ENCODE measurements around the gene SEMA4B. TPM values are rescaled to one million over a fixed set of nuclear protein-coding genes. Genes with fewer than 3 reads are reported as not detected.

Gene SEMA4B
- total RNA-seq, 1 experiment from 2014 or later, result 73.0 TPM

- Mint-ChIP-seq H3K27me3 (ENCODE audit: unreplicated experiment) (no peaks in the 10 kb centered on the region), H3K27ac (ENCODE audit: unreplicated experiment) (no peak overlapping the region), H3K4me1 (ENCODE audit: low read depth, unreplicated experiment) (peaks cover 38% of the 10 kb centered on the region), H3K36me3 (ENCODE audit: insufficient read depth, unreplicated experiment) (peaks cover 5% of the 10 kb centered on the region), H3K9me3 (ENCODE audit: low read depth, unreplicated experiment) (no peaks in the 10 kb centered on the region), H3K4me3 (ENCODE audit: low read depth, unreplicated experiment) (no peak overlapping the region)
- no peak for TF ChIP-seq CTCF (IDR thresholded peaks at IDR 0.05; ENCODE audit: unreplicated experiment)
- CTCF ChIA-PET, result interaction anchor here (0.7 to 1.3 kb wide), 3 partner anchors 66 to 110 kb away, joined by 4 to 5 read pairs (median 4); partner anchors contain the start of genes CIB1, GDPGP1 and NGRN
- intact Hi-C loops (cut with micrococcal nuclease; ENCODE audit: unreplicated experiment), result no loop called here
- peak; percentile 24 for DNase-seq
- BruUV-seq (replicated peaks), result no TSS peak
These were observed 46.1 kb upstream of the SEMA4B start for GRCh38 chr15:90154861-90155626.

GRCh38 chr15:90159213-90159612 is 41.9 kb upstream of the SEMA4B start:
- Mint-ChIP-seq H3K36me3 (ENCODE audit: insufficient read depth, unreplicated experiment) (peaks cover 4% of the 10 kb centered on the region), H3K4me3 (ENCODE audit: low read depth, unreplicated experiment) (peak overlapping the region; percentile 63), H3K27ac (ENCODE audit: unreplicated experiment) (peak overlapping the region; percentile 59), H3K9me3 (ENCODE audit: low read depth, unreplicated experiment) (no peaks in the 10 kb centered on the region), H3K27me3 (ENCODE audit: unreplicated experiment) (no peaks in the 10 kb centered on the region), H3K4me1 (ENCODE audit: low read depth, unreplicated experiment) (peaks cover 72% of the 10 kb centered on the region)
- no peak for DNase-seq
- intact Hi-C loops (cut with micrococcal nuclease; ENCODE audit: unreplicated experiment), result no loop called here
- CTCF ChIA-PET, result interaction anchor here (0.6 to 2.6 kb wide), 2 partner anchors 49 to 74 kb away, joined by 3 to 14 read pairs; partner anchors contain the start of genes CIB1 and GDPGP1
- no peak for TF ChIP-seq CTCF (IDR thresholded peaks at IDR 0.05; ENCODE audit: unreplicated experiment)
- BruUV-seq (replicated peaks), result no TSS peak

GRCh38 chr15:90160781-90161727 is 40.1 kb upstream of the SEMA4B start:
- H3K4me1 Mint-ChIP-seq (ENCODE audit: low read depth, unreplicated experiment), result peaks cover 76% of the 10 kb centered on the region
- intact Hi-C loops (cut with micrococcal nuclease; ENCODE audit: unreplicated experiment), result loop anchor here (2.0 kb wide), 1 partner anchor 24 kb away; no protein-coding TSS in a partner anchor
- DNase-seq, result peak; percentile 85
- no peaks in the 10 kb centered on the region for H3K9me3 Mint-ChIP-seq (ENCODE audit: low read depth, unreplicated experiment)
- H3K36me3 Mint-ChIP-seq (ENCODE audit: insufficient read depth, unreplicated experiment), result peaks cover 10% of the 10 kb centered on the region
- BruUV-seq (replicated peaks), result TSS peak; percentile 31
- peak overlapping the region; percentile 22 for H3K27ac Mint-ChIP-seq (ENCODE audit: unreplicated experiment)
- no peak overlapping the region for H3K4me3 Mint-ChIP-seq (ENCODE audit: low read depth, unreplicated experiment)
- H3K27me3 Mint-ChIP-seq (ENCODE audit: unreplicated experiment), result no peaks in the 10 kb centered on the region
- TF ChIP-seq CTCF (IDR thresholded peaks at IDR 0.05; ENCODE audit: unreplicated experiment), result no peak
- CTCF ChIA-PET, result interaction anchor here (1.9 to 2.6 kb wide), 3 partner anchors 18 to 72 kb away, joined by 6 to 14 read pairs (median 8); partner anchors contain the start of genes CIB1 and GDPGP1

GRCh38 chr15:90161950-90162361 is 39.2 kb upstream of the SEMA4B start:
- Mint-ChIP-seq H3K27me3 (ENCODE audit: unreplicated experiment) (no peaks in the 10 kb centered on the region), H3K4me3 (ENCODE audit: low read depth, unreplicated experiment) (no peak overlapping the region), H3K9me3 (ENCODE audit: low read depth, unreplicated experiment) (no peaks in the 10 kb centered on the region), H3K4me1 (ENCODE audit: low read depth, unreplicated experiment) (peaks cover 82% of the 10 kb centered on the region), H3K27ac (ENCODE audit: unreplicated experiment) (peak overlapping the region; percentile 22), H3K36me3 (ENCODE audit: insufficient read depth, unreplicated experiment) (peaks cover 10% of the 10 kb centered on the region)
- no TSS peak for BruUV-seq (replicated peaks)
- intact Hi-C loops (cut with micrococcal nuclease; ENCODE audit: unreplicated experiment), result loop anchor here (2.0 kb wide), 1 partner anchor 23 kb away; no protein-coding TSS in a partner anchor
- CTCF ChIA-PET, result interaction anchor here (0.7 to 2.6 kb wide), 4 partner anchors 19 to 107 kb away, joined by 6 to 14 read pairs (median 9); partner anchors contain the start of genes CIB1 and GDPGP1
- DNase-seq, result no peak
- no peak for TF ChIP-seq CTCF (IDR thresholded peaks at IDR 0.05; ENCODE audit: unreplicated experiment)
